Measurements from ENCODE around the gene RFESD.

The RFESD gene

DNA sequence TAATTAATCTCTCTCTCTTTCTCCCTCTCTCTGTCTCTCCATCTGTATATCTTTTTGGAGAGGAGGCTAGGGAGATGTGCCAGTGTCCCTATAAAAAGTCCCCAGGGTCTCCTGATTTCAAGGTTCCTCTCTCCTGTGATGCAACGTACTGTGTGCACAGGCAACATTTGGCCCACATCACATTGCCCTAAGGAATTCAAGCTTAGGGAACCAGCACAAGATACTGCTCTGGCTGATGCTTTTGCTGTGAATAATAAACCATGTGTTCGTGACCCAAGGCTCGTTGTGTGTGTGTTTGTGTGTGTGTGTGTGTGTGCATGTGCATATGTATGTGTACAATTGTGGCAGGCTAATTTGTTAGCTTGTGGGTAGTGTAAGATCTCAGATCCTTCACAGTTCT is 26.5 kb downstream of the RFESD start:
- no peaks in the 10 kb centered on the region for H3K36me3 ChIP-seq (ENCODE audit: control insufficient read depth, insufficient read depth, low read length)
- 91 to 95% methylated on average over 3 of the region's 3 CpGs for WGBS, 2 experiments
- H3K4me3 ChIP-seq (ENCODE audit: insufficient read depth, low read depth, low read length) = no peak overlapping the region
- H3K9me3 ChIP-seq (ENCODE audit: control insufficient read depth, low read length) = no peaks in the 10 kb centered on the region
- H3K27me3 ChIP-seq (ENCODE audit: control insufficient read depth, insufficient read depth, low read length, poor library complexity, severe bottlenecking) = no peaks in the 10 kb centered on the region
- no peaks in the 10 kb centered on the region for H3K4me1 ChIP-seq (ENCODE audit: control insufficient read depth, insufficient read depth, low read length)
- H3K27ac ChIP-seq (ENCODE audit: insufficient read depth, low read depth, low read length, poor library complexity, severe bottlenecking) = no peak overlapping the region

DNA sequence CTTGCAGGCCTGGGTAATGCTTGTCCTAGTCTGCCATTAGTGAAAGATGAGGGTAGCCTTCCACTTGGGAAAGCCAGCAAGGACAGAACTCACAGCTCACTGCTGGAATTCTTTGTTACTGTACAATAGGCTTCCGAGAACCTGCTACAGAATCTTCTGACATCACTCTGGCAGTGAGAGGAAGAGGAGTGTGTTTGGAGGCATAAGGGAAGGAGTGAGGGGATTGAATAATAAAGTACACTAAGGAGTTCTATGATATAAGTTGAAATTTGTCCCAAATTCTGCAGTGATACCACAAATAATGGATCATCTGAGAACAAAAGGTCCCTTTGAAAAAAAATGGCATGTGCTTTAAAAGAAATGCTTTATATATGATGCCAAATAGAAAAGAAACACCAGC is 36.3 kb downstream of the RFESD start, which contains the start of gene SPATA9:
SPATA9 (minus strand) TSS at position 101 of the 400 bp plus-strand sequence. CDS start 137 bp downstream, outside the sequence.
- Histone ChIP-seq H3K4me3 (ENCODE audit: insufficient read depth, low read depth, low read length) (no peak within 1 kb of the TSS), H3K36me3 (ENCODE audit: control insufficient read depth, insufficient read depth, low read length) (no peaks in the 10 kb centered on the region), H3K9me3 (ENCODE audit: control insufficient read depth, low read length) (no peaks in the 10 kb centered on the region), H3K27me3 (ENCODE audit: control insufficient read depth, insufficient read depth, low read length, poor library complexity, severe bottlenecking) (no peaks in the 10 kb centered on the region), H3K27ac (ENCODE audit: insufficient read depth, low read depth, low read length, poor library complexity, severe bottlenecking) (no peak within 1 kb of the TSS), H3K4me1 (ENCODE audit: control insufficient read depth, insufficient read depth, low read length) (peaks cover 3% of the 10 kb centered on the region)
- 14 to 42% methylated on average over 1 of the region's 1 CpG for WGBS, 2 experiments

DNA sequence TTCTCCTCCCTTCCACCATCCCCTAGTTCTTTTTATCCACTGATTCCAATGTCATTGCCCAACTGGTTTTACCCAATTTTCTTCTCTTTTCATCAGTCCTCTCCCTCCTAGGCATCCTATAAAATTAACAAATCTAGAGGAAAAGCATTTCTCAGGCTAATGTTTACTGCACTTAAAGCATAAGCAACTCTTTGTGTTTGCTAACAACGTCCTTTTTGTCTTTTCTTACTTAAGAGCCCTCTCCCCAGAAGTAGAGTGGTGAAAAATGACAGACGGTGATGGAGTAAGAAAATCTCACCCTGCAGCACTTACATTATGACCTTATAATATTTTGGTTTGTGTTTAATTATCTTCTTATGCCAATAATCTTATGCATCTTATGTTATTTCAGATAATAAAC is 37.8 kb downstream of the RFESD start:
- Histone ChIP-seq H3K9me3 (ENCODE audit: control insufficient read depth, low read length) (no peaks in the 10 kb centered on the region), H3K4me3 (ENCODE audit: insufficient read depth, low read depth, low read length) (no peak overlapping the region), H3K27ac (ENCODE audit: insufficient read depth, low read depth, low read length, poor library complexity, severe bottlenecking) (no peak overlapping the region), H3K4me1 (ENCODE audit: control insufficient read depth, insufficient read depth, low read length) (peaks cover 3% of the 10 kb centered on the region), H3K36me3 (ENCODE audit: control insufficient read depth, insufficient read depth, low read length) (no peaks in the 10 kb centered on the region), H3K27me3 (ENCODE audit: control insufficient read depth, insufficient read depth, low read length, poor library complexity, severe bottlenecking) (no peaks in the 10 kb centered on the region)
- 92 to 100% methylated on average over 1 of the region's 2 CpGs for WGBS, 2 experiments

DNA sequence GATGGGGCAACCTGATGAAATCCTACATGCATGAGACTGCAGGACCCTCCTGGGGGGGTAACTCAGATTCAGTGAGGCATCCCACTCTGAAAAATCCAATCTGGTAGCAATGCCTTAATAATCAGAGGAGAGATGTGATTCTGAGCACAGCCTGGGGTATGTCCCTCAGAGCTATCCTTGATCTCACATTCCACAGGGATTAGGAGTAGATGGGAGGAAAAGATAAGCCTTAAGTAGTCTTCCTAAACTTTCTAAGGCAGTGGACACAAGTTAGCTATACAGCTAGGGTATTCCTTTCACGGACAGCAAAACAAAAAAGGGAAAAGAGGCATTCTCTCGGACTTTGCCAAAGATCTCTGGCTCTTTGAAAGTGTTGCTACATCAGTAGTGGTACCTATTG is 40.1 kb downstream of the RFESD start:
- H3K9me3 ChIP-seq (ENCODE audit: control insufficient read depth, low read length) = no peaks in the 10 kb centered on the region
- no peaks in the 10 kb centered on the region for H3K36me3 ChIP-seq (ENCODE audit: control insufficient read depth, insufficient read depth, low read length)
- no peaks in the 10 kb centered on the region for H3K27me3 ChIP-seq (ENCODE audit: control insufficient read depth, insufficient read depth, low read length, poor library complexity, severe bottlenecking)
- H3K4me3 ChIP-seq (ENCODE audit: insufficient read depth, low read depth, low read length) = no peak overlapping the region
- H3K4me1 ChIP-seq (ENCODE audit: control insufficient read depth, insufficient read depth, low read length) = peaks cover 3% of the 10 kb centered on the region
- WGBS, 2 experiments = 81 to 84% methylated on average over 2 of the region's 2 CpGs
- no peak overlapping the region for H3K27ac ChIP-seq (ENCODE audit: insufficient read depth, low read depth, low read length, poor library complexity, severe bottlenecking)

DNA sequence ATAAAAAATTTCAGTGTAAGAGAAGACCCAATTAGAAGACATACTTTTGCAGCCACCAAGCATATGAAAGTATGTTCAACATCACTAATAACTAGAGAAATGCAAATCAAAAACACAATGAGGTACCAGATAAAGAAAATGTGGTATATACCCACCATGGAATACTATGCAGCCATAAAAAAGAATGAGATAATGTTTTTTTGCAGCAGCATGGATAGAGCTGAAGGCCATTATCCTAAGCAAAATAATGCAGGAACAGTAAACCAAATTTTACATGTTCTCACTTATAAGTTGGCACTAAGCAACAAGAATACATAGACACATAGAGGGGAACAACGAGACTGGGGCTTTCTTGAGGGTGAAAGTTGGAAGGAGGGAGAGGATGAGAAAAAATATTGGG is 43.1 kb downstream of the RFESD start:
- WGBS, 2 experiments = 90% methylated on average over 1 of the region's 1 CpG; no CpG with 5 or more reads in 1 of the 2 experiments
- Histone ChIP-seq H3K36me3 (ENCODE audit: control insufficient read depth, insufficient read depth, low read length) (no peaks in the 10 kb centered on the region), H3K27ac (ENCODE audit: insufficient read depth, low read depth, low read length, poor library complexity, severe bottlenecking) (no peak overlapping the region), H3K4me1 (ENCODE audit: control insufficient read depth, insufficient read depth, low read length) (no peaks in the 10 kb centered on the region), H3K9me3 (ENCODE audit: control insufficient read depth, low read length) (no peaks in the 10 kb centered on the region), H3K4me3 (ENCODE audit: insufficient read depth, low read depth, low read length) (no peak overlapping the region), H3K27me3 (ENCODE audit: control insufficient read depth, insufficient read depth, low read length, poor library complexity, severe bottlenecking) (no peaks in the 10 kb centered on the region)

DNA sequence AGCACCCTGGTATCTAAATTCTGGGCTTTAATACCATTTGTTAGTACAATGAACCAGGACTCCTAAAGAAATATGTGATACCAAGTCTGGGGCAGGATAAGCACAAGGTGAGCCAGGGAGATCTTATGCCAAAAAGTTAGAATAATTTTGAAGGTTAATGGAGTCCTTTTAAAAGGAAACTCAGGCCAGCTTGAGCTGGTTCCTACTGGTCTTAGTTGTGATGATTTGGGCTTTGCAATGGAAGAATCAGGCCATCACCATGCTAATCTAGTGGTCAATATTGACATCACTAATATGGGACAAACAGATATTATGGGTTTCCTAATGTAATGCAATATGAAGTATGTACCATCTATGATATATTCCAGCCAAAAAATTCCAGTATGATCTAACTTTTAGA is 43.8 kb downstream of the RFESD start:
- Histone ChIP-seq H3K9me3 (ENCODE audit: control insufficient read depth, low read length) (no peaks in the 10 kb centered on the region), H3K27me3 (ENCODE audit: control insufficient read depth, insufficient read depth, low read length, poor library complexity, severe bottlenecking) (no peaks in the 10 kb centered on the region), H3K36me3 (ENCODE audit: control insufficient read depth, insufficient read depth, low read length) (no peaks in the 10 kb centered on the region), H3K4me1 (ENCODE audit: control insufficient read depth, insufficient read depth, low read length) (no peaks in the 10 kb centered on the region), H3K4me3 (ENCODE audit: insufficient read depth, low read depth, low read length) (no peak overlapping the region), H3K27ac (ENCODE audit: insufficient read depth, low read depth, low read length, poor library complexity, severe bottlenecking) (no peak overlapping the region)

DNA sequence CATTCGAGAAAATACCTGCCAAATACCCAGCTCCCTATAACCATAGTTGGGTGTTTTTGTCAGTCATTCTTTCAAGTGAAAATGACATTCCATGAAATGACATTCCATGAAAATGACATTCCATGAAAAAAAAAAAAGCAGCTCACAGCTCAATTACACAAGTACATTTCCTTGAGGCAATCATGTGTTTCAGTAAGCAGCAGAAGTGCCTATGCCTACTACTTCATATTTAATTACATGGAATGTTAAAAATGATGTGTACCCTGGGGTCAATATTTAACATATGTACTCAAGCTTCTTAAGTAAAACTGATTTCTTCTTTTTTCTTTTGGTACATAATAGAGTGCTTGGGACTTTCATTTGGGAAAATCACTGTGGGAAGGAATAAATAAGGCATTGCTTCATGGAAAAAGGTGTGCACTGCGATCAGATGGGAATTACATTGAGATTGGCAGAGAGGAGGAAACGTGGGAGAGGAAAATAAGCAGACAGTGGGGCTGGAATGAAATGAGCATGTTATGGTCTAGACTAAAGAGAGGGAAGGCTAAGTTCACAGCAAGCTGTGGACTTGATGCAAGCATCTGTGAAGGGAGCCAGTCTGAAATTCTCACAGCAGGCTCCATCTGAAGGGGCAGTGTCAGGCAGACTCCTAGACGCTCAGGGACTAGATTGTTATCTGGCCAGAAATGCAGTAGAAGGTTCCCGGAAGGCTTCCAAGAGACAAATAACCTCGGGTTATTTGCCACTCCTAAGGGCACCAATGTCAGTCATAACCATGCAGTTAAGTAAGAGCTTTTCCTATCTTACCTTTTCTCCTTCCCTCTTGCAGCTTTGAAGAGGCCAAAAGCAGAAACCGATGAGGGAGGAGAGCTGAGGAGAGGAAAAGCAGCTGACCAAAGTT is 51.5 kb downstream of the RFESD start:
- Histone ChIP-seq H3K27me3 (ENCODE audit: control insufficient read depth, insufficient read depth, low read length, poor library complexity, severe bottlenecking) (no peaks in the 10 kb centered on the region), H3K4me1 (ENCODE audit: control insufficient read depth, insufficient read depth, low read length) (no peaks in the 10 kb centered on the region), H3K36me3 (ENCODE audit: control insufficient read depth, insufficient read depth, low read length) (no peaks in the 10 kb centered on the region), H3K9me3 (ENCODE audit: control insufficient read depth, low read length) (no peaks in the 10 kb centered on the region), H3K27ac (ENCODE audit: insufficient read depth, low read depth, low read length, poor library complexity, severe bottlenecking) (no peak overlapping the region), H3K4me3 (ENCODE audit: insufficient read depth, low read depth, low read length) (no peak overlapping the region)
- WGBS, 2 experiments = 83 to 87% methylated on average over 6 to 7 of the region's 7 CpGs

DNA sequence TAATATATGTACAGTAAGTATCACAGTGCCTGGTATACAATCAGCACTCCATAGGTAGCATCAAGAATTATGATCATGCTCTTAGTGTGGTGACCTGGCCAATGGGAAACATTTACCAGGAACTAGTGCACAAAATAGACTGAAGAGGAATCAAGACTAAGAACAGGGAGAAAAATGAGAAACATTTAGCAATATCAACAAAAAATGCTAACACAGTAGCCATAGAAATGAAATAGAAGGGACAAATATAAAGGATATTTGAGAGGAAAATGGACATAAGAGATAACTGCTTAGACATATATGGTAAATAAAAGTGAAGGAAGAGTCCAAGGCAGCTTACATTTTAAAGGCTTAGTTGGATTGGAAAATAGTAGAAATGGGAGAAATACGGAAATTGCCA is 52.8 kb downstream of the RFESD start:
- Histone ChIP-seq H3K36me3 (ENCODE audit: control insufficient read depth, insufficient read depth, low read length) (no peaks in the 10 kb centered on the region), H3K9me3 (ENCODE audit: control insufficient read depth, low read length) (no peaks in the 10 kb centered on the region), H3K27me3 (ENCODE audit: control insufficient read depth, insufficient read depth, low read length, poor library complexity, severe bottlenecking) (no peaks in the 10 kb centered on the region), H3K4me3 (ENCODE audit: insufficient read depth, low read depth, low read length) (no peak overlapping the region), H3K4me1 (ENCODE audit: control insufficient read depth, insufficient read depth, low read length) (no peaks in the 10 kb centered on the region), H3K27ac (ENCODE audit: insufficient read depth, low read depth, low read length, poor library complexity, severe bottlenecking) (no peak overlapping the region)
- 94 to 96% methylated on average over 1 of the region's 1 CpG for WGBS, 2 experiments

DNA sequence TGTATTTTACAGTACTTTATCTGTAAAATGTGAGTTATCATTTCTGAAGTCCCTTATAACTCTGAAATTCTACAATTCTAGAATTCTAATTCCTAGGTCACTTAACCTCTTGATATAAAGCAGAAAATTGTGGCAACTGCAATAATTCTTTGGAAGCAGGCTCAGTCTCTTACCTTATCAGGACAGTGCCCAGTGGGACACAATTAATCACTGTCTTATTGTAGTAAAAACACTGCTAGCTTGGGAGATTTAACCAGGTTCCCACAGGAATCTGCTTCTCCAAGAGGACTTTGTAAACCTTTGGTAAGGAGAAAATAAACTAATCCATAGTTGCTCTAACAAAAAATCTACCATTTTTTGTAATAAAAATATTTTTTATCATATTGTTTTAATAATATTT is 54.5 kb downstream of the RFESD start:
- H3K9me3 ChIP-seq (ENCODE audit: control insufficient read depth, low read length) = no peaks in the 10 kb centered on the region
- H3K27ac ChIP-seq (ENCODE audit: insufficient read depth, low read depth, low read length, poor library complexity, severe bottlenecking) = no peak overlapping the region
- H3K36me3 ChIP-seq (ENCODE audit: control insufficient read depth, insufficient read depth, low read length) = no peaks in the 10 kb centered on the region
- no peak overlapping the region for H3K4me3 ChIP-seq (ENCODE audit: insufficient read depth, low read depth, low read length)
- no peaks in the 10 kb centered on the region for H3K27me3 ChIP-seq (ENCODE audit: control insufficient read depth, insufficient read depth, low read length, poor library complexity, severe bottlenecking)
- no peaks in the 10 kb centered on the region for H3K4me1 ChIP-seq (ENCODE audit: control insufficient read depth, insufficient read depth, low read length)

DNA sequence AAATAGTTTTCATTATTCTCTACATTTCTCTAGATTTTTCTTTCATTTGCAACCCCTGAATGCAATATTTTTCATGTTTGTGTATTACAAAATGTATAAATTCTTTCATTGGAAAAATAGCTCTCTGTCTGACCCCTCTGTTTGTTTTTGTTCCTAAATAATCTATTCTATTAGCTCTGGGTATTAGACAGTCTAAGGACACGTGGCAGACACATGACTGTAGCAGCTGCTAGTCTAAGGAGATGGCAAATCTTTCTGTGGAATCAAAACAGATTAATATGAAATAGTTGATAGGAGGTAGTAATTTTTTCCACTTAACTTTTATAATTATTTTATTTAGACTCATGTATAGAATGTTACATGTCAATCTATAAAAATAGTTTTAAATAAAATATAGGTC is 57.6 kb downstream of the RFESD start:
- Histone ChIP-seq H3K27me3 (ENCODE audit: control insufficient read depth, insufficient read depth, low read length, poor library complexity, severe bottlenecking) (no peaks in the 10 kb centered on the region), H3K4me3 (ENCODE audit: insufficient read depth, low read depth, low read length) (no peak overlapping the region), H3K27ac (ENCODE audit: insufficient read depth, low read depth, low read length, poor library complexity, severe bottlenecking) (no peak overlapping the region), H3K9me3 (ENCODE audit: control insufficient read depth, low read length) (no peaks in the 10 kb centered on the region), H3K4me1 (ENCODE audit: control insufficient read depth, insufficient read depth, low read length) (no peaks in the 10 kb centered on the region), H3K36me3 (ENCODE audit: control insufficient read depth, insufficient read depth, low read length) (no peaks in the 10 kb centered on the region)
- 83 to 100% methylated on average over 1 of the region's 1 CpG for WGBS, 2 experiments
